Kidney (tissue), 14 donors: ENCODE data around the gene NOTCH4. TPM values are rescaled to one million over a fixed set of nuclear protein-coding genes. Genes with fewer than 3 reads are reported as not detected.

Source experiments
- DNase-seq, 5 donors: peaks; one replicate each; pipeline ENCODE4 v3.0.0-alpha.2; 2013 to 2020
- FAIRE-seq: peaks from 2 replicates; lab custom pipeline; 2012; peaks lifted over from hg19 to GRCh38; lab: Jason Lieb, UNC
- H3K27ac ChIP-seq, 2 donors: one replicate each; pipeline ENCODE4 v1.7.0; 2013; ENCODE audit warnings: low read depth in 2 of 2, low read length in 2 of 2, inconsistent platforms in 1 of 2
- H3K27me3 ChIP-seq: one replicate; pipeline ENCODE4 v1.7.1; 2013; ENCODE audit warnings: low read length, inconsistent platforms; ENCODE audit not compliant: control insufficient read depth, insufficient read depth
- H3K36me3 ChIP-seq, 3 donors: one replicate each; pipeline versions ENCODE4 v1.7.0 to v1.7.1; 2013; ENCODE audit warnings: low read length in 3 of 3, control low read depth in 1 of 3, inconsistent platforms in 1 of 3; ENCODE audit not compliant: insufficient read depth in 3 of 3, control insufficient read depth in 2 of 3
- H3K4me1 ChIP-seq, 3 donors: one replicate each; pipeline versions ENCODE4 v1.7.0 to v1.7.1; 2013; ENCODE audit warnings: low read length in 3 of 3, inconsistent platforms in 1 of 3, low read depth in 1 of 3; ENCODE audit not compliant: control insufficient read depth in 2 of 3, insufficient read depth in 2 of 3
- H3K4me3 ChIP-seq, 3 donors: one replicate each; pipeline versions ENCODE4 v1.7.0 to v1.8.1; 2013; ENCODE audit warnings: low read length in 3 of 3, control low read depth in 1 of 3, inconsistent platforms in 1 of 3
- H3K9ac ChIP-seq, 3 donors: one replicate each; pipeline versions ENCODE4 v1.7.0 to v1.7.1; 2013; ENCODE audit warnings: low read length in 3 of 3, control low read depth in 1 of 3, inconsistent platforms in 1 of 3
- H3K9me3 ChIP-seq, 3 donors: one replicate each; pipeline versions ENCODE4 v1.7.0 to v1.7.1; 2013; ENCODE audit warnings: low read length in 3 of 3, control low read depth in 1 of 3, inconsistent platforms in 1 of 3; ENCODE audit not compliant: control insufficient read depth in 2 of 3, insufficient read depth in 1 of 3
- CTCF ChIP-seq: IDR thresholded peaks from 3 replicates; pipeline ENCODE4 v1.5.1; 2012; ENCODE audit warnings: mild to moderate bottlenecking, moderate library complexity, borderline replicate concordance; ENCODE audit not compliant: insufficient read depth; ENCODE audit errors: extremely low read depth
- intact Hi-C: fragments of 100-400 bp; cut with DNase I; formaldehyde crosslinking; loops from one replicate; pipeline ENCODE4 v1.11.1; 2022
- polyA plus RNA-seq: library from polyadenylated mRNA; stranded (reverse); fragments of 350-450 nt; fragmentation: Illumina TruSeq; extraction: RNeasy Lipid Tissue Mini Kit (QIAGEN cat#74804); gene quantifications from one replicate; pipeline ENCODE4 v1.2.3, GENCODE V29; 2014; ENCODE audit warnings: low read depth, low replicate concordance; ENCODE audit not compliant: insufficient read depth
- total RNA-seq: library from RNA; stranded (reverse); fragmentation: NEBNext Ultra II Directional; extraction: Animal tissue kit (Norgen Biotek cat#: 25700); gene quantifications from one replicate; pipeline ENCODE4 v1.2.1, GENCODE V29; 2021
- donor health status: control.
- donor health status: control.
- donor health status: control.
- donor health status: control.
- donor health status: control.
- donor health status: DM: yes; HTN: yes; CAD: no.
- donor health status: Normal renal cell carcinoma (clear cell type).

Gene NOTCH4
- total and polyA plus RNA-seq, 2 donors from 2014 or later = 22.5 to 30.5 TPM

DNA sequence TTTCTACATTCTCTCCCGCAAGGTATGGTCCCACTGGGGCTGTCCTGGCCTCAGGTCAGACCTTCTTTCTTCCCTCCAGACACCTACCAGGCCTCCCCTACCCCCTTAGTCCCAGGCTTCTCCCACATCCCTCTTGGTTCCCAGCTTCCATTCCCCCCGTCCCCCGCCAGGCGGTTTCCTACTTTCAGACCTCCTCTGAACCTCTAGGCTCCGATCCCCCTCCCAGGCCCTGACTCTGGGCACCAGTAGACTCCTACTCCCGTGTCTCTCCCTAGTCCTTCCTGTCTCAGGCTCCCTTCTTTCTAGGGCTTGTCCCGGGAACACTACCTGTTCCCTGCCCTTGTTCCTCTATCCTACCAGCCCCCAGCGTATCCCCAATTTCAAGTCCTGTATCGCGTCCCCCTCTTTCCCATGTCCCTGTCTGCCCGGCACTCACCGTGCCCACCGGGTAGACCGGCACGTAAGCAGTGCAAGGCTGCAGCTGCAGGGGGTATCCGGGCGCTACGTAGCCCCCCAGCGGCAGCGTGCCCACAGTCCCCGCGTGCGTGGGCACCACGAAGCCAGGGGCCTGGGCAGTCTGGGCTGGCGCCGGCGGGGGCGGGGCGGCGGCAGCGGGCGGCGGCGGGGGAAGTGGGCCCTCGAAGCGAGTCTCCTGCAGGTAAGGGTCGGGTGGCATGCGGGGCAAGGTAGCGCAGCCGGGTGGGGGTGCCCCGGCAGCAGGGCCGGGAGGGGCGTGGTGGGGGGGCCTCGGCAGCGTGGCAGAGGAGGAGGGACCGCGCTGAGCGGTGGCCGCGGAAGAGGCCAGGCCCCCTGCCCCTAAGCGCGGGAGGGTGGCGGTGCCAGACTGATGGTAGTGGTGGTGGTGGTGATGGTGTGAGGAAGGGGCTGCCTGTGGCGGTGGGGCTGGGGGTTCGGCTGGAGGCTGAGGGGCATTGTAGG lies 73.7 kb downstream of the NOTCH4 start:
- TF ChIP-seq CTCF = no peak

DNA sequence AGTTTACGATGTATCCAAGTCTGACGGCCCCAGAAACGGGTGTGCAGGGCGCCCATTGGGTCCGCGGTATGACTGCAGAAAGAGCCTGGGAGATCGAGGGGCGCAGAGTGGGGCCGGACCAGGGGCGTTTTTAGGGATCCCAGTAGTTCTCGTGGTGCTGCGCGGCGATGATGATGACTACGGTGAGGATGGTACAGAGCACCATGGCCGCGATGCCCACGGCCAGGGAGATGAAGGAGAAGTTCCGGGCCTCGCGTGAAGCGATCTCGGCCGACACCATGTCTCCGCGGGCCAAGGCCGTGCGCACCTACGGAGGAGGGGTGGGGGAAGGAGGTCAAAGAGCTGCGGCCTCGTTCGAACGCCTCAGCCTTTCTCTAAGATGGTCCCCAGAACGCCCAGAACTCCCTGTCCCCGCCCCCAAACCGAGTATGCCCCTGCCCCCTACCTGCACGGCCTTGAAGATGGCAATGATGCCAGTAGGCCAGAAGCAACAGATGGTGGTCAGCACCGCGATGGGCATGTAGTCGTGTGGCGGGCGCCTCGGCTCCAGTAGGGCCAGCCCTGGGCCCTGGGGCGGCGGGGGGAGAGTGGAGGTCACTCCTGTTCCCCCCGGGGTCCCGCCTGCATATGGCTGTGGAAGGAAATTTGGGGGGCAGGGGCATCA lies 74.6 kb downstream of the NOTCH4 start:
- Histone ChIP-seq H3K36me3 (no peaks in the 10 kb centered on the region), H3K9ac (no peak overlapping the region), H3K27ac (no peak overlapping the region), H3K27me3 (no peaks in the 10 kb centered on the region), H3K9me3 (no peaks in the 10 kb centered on the region), H3K4me3 (peak overlapping the region in 1 of 3 donors; percentile 51), H3K4me1 (peaks cover 4 to 9% (median 7%) of the 10 kb centered on the region in 3 donors)
- no peak for TF ChIP-seq CTCF
- intact Hi-C loops = no loop called here
- FAIRE-seq = no peak
- DNase-seq = peak in 2 of 5 donors; percentile 23 to 67

More for the DNA sequence above, 73.7 kb downstream of the NOTCH4 start:
- intact Hi-C loops = no loop called here
- Histone ChIP-seq H3K36me3 (no peaks in the 10 kb centered on the region), H3K4me3 (no peak overlapping the region), H3K9ac (no peak overlapping the region), H3K27ac (no peak overlapping the region), H3K4me1 (peaks cover 4 to 15% (median 13%) of the 10 kb centered on the region in 3 donors), H3K27me3 (no peaks in the 10 kb centered on the region), H3K9me3 (no peaks in the 10 kb centered on the region)
- FAIRE-seq (no peak), DNase-seq (peak in 4 of 5 donors; percentile 18 to 73 (median 30))

DNA sequence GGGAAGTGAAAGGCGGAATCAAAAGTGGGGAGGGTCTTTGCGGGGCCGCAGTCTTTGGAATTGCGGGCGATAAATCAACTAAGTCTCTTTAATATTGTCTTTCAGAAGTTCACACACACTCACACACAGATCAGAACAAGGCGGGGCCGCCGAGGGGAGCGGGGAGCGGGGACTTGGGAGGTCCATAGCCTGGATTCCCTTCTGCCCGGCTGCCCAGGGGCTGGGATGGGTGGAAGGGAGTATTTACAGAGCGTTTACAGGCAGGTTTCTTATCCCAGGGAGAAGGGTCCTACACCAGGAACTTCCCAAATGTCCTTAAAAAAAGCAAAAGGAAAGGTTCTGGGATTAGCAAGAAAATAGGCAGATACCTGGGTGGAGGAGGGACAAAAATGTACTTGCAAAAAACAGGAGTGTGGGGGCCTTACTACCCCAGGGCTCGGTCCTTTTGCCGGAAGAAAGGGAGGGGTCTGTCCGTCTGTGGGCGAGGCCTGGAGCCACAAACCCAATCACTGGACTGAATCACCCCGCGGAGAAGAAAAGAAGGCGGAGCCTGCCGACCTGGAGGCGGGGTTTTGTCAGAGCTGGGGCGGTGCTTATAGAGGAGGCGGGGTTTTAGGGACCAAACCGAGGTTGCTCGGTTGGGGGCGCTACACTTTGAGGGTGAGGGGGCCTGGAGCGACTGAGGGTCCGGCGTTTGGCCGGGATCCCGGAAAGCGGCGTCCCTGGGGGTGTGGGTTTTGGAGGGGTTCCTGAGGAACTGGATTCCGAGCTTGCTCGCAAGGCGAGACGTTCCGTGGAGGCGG lies 75.4 kb downstream of the NOTCH4 start:
- DNase-seq = peak; percentile 85 to 93 (median 90)
- Histone ChIP-seq H3K4me1 (peaks cover 4 to 9% (median 7%) of the 10 kb centered on the region in 3 donors), H3K9me3 (no peaks in the 10 kb centered on the region), H3K27ac (no peak overlapping the region), H3K27me3 (no peaks in the 10 kb centered on the region), H3K9ac (peak overlapping the region in 1 of 3 donors; percentile 36), H3K4me3 (peak overlapping the region in 2 of 3 donors; percentile 49 to 58), H3K36me3 (no peaks in the 10 kb centered on the region)
- no peak for FAIRE-seq
- intact Hi-C loops = no loop called here
- TF ChIP-seq CTCF = no peak
